GM12864 (cell line): ENCODE results near the gene EHMT1.
"Not testable (repeated sequence)": the region's sequence is repeated elsewhere in the genome, so short reads cannot be mapped to it uniquely, and the experiment has no call there.

Experiments
- DNase-seq: peaks from one replicate; pipeline ENCODE4 v3.0.0-alpha.2; 2011; ENCODE audit warnings: low read depth
- H3K4me3 ChIP-seq: 2 replicates; pipeline ENCODE4 v1.5.1; 2011; ENCODE audit warnings: mild to moderate bottlenecking, low read depth, low read length, control low read depth
- CTCF ChIP-seq: IDR thresholded peaks from 2 replicates; pipeline ENCODE4 v1.5.1; 2011; ENCODE audit warnings: low read depth, mild to moderate bottlenecking, moderate library complexity, low read length, control low read depth, inconsistent platforms; ENCODE audit errors: missing control alignments

Gene EHMT1

GRCh38 chr9:137590469-137591383 lies 28.1 kb upstream of the EHMT1 start, which contains the start of gene ZMYND19:
Gene ZMYND19, minus strand, starts transcription at chr9:137590512. Its CDS starts 249 bp downstream, at chr9:137590263.
- peak; percentile 38 for DNase-seq
- no peak for TF ChIP-seq CTCF
- H3K4me3 ChIP-seq, result peak within 1 kb of the TSS; percentile 94

GRCh38 chr9:137592767-137593166 lies 26.0 kb upstream of the EHMT1 start:
- DNase-seq, result no peak

GRCh38 chr9:137593176-137593575 lies 25.6 kb upstream of the EHMT1 start:
- no peak for DNase-seq
- no peak overlapping the region for H3K4me3 ChIP-seq
- TF ChIP-seq CTCF, result no peak

More at GRCh38 chr9:137592767-137593166, 26.0 kb upstream of the EHMT1 start:
- no peak overlapping the region for H3K4me3 ChIP-seq
- TF ChIP-seq CTCF, result no peak

- not testable (repeated sequence) for H3K4me3 ChIP-seq, DNase-seq
These were observed 22.2 kb upstream of the EHMT1 start for GRCh38 chr9:137596577-137596976.

- no peak for DNase-seq
- no peak for TF ChIP-seq CTCF
- no peak overlapping the region for H3K4me3 ChIP-seq
These were observed 19.9 kb upstream of the EHMT1 start for GRCh38 chr9:137598943-137599342.

- no peak overlapping the region for H3K4me3 ChIP-seq
- peak; percentile 20 for TF ChIP-seq CTCF
- no peak for DNase-seq
These were observed 16.1 kb upstream of the EHMT1 start for GRCh38 chr9:137602661-137603060.

- no peak for TF ChIP-seq CTCF
- H3K4me3 ChIP-seq, result no peak overlapping the region
These were observed 14.9 kb upstream of the EHMT1 start for GRCh38 chr9:137603879-137604278.

More at GRCh38 chr9:137603879-137604278, 14.9 kb upstream of the EHMT1 start:
- no peak for DNase-seq
